Activated T-cell treated with anti-CD3 and anti-CD28 coated beads, Interleukin-2, amount 50 U/mL, for 4 hours (primary cell): ENCODE measurements around the gene OAT. TPM values are rescaled to one million over a fixed set of nuclear protein-coding genes. Genes with fewer than 3 reads are reported as not detected.

ENCODE experiments used
- ATAC-seq, 2 donors: fragments of 200-7000 bp; cut with Tn5 transposase; one replicate each; pipeline ENCODE4 v1.10.0; 2021
- DNase-seq: peaks from one replicate; pipeline ENCODE4 v3.0.0-alpha.2; 2020
- H3K27me3 Mint-ChIP-seq: one replicate; pipeline ENCODE4 v1.8.0; 2021; ENCODE audit warnings: low read depth, mixed read lengths
- H3K36me3 Mint-ChIP-seq: one replicate; pipeline ENCODE4 v1.8.0; 2022; ENCODE audit warnings: mixed read lengths; ENCODE audit not compliant: insufficient read depth
- H3K4me1 Mint-ChIP-seq: one replicate; pipeline ENCODE4 v1.8.0; 2021; ENCODE audit warnings: low read depth, mixed read lengths
- H3K4me3 Mint-ChIP-seq: one replicate; pipeline ENCODE4 v1.8.0; 2021; ENCODE audit warnings: mild to moderate bottlenecking, moderate library complexity, mixed read lengths
- H3K9me3 Mint-ChIP-seq: one replicate; pipeline ENCODE4 v1.8.0; 2021; ENCODE audit warnings: mixed read lengths
- total RNA-seq, 3 donors: library from RNA; stranded (reverse); gene quantifications; one replicate each; pipeline ENCODE4 v1.2.1, GENCODE V29; 2021

Gene OAT
- total RNA-seq, 3 donors from 2014 or later: 42.9 to 50.5 (median 46.8) TPM

GRCh38 chr10:124353896-124354295, 64.8 kb downstream of the OAT start:
- DNase-seq (no peak), ATAC-seq (no peak)
- peak overlapping the region; percentile 82 for H3K4me3 Mint-ChIP-seq
- no peaks in the 10 kb centered on the region for H3K36me3 Mint-ChIP-seq
- peaks cover 5% of the 10 kb centered on the region for H3K9me3 Mint-ChIP-seq
- peaks cover 15% of the 10 kb centered on the region for H3K27me3 Mint-ChIP-seq
- H3K4me1 Mint-ChIP-seq: peaks cover 4% of the 10 kb centered on the region

GRCh38 chr10:124353091-124353815, 65.5 kb downstream of the OAT start:
- Mint-ChIP-seq H3K27me3 (peaks cover 15% of the 10 kb centered on the region), H3K9me3 (no peaks in the 10 kb centered on the region), H3K4me1 (peaks cover 4% of the 10 kb centered on the region), H3K36me3 (no peaks in the 10 kb centered on the region), H3K4me3 (no peak overlapping the region)
- no peak for ATAC-seq
- DNase-seq: no peak

- no peak for ATAC-seq
These were observed 67.1 kb downstream of the OAT start for GRCh38 chr10:124351481-124352220.

GRCh38 chr10:124350806-124351205, 67.9 kb downstream of the OAT start:
- DNase-seq: no peak
- ATAC-seq: no peak
- no peak overlapping the region for H3K4me3 Mint-ChIP-seq
- H3K9me3 Mint-ChIP-seq: no peaks in the 10 kb centered on the region
- H3K4me1 Mint-ChIP-seq: peaks cover 4% of the 10 kb centered on the region
- peaks cover 11% of the 10 kb centered on the region for H3K27me3 Mint-ChIP-seq
- H3K36me3 Mint-ChIP-seq: no peaks in the 10 kb centered on the region

More at GRCh38 chr10:124351481-124352220, 67.1 kb downstream of the OAT start:
- Mint-ChIP-seq H3K4me1 (peaks cover 4% of the 10 kb centered on the region), H3K27me3 (peaks cover 11% of the 10 kb centered on the region), H3K9me3 (no peaks in the 10 kb centered on the region), H3K4me3 (no peak overlapping the region), H3K36me3 (no peaks in the 10 kb centered on the region)
- no peak for DNase-seq

GRCh38 chr10:124349996-124350280, 68.8 kb downstream of the OAT start:
- no peaks in the 10 kb centered on the region for H3K9me3 Mint-ChIP-seq
- no peak for ATAC-seq
- peaks cover 3% of the 10 kb centered on the region for H3K4me1 Mint-ChIP-seq
- H3K27me3 Mint-ChIP-seq: peaks cover 11% of the 10 kb centered on the region
- H3K4me3 Mint-ChIP-seq: no peak overlapping the region
- no peak for DNase-seq
- H3K36me3 Mint-ChIP-seq: no peaks in the 10 kb centered on the region

- DNase-seq: no peak
- Mint-ChIP-seq H3K9me3 (no peaks in the 10 kb centered on the region), H3K4me3 (no peak overlapping the region), H3K36me3 (no peaks in the 10 kb centered on the region), H3K27me3 (peaks cover 11% of the 10 kb centered on the region), H3K4me1 (no peaks in the 10 kb centered on the region)
- no peak for ATAC-seq
These were observed 69.3 kb downstream of the OAT start for GRCh38 chr10:124349231-124349995.

- peaks cover 10% of the 10 kb centered on the region for H3K27me3 Mint-ChIP-seq
- no peak for ATAC-seq
- no peak for DNase-seq
- no peaks in the 10 kb centered on the region for H3K36me3 Mint-ChIP-seq
- H3K4me1 Mint-ChIP-seq: no peaks in the 10 kb centered on the region
- H3K4me3 Mint-ChIP-seq: no peak overlapping the region
- H3K9me3 Mint-ChIP-seq: no peaks in the 10 kb centered on the region
These were observed 69.9 kb downstream of the OAT start for GRCh38 chr10:124348801-124349200.

- no peak for DNase-seq
- ATAC-seq: no peak
- H3K9me3 Mint-ChIP-seq: no peaks in the 10 kb centered on the region
- peaks cover 7% of the 10 kb centered on the region for H3K27me3 Mint-ChIP-seq
- H3K36me3 Mint-ChIP-seq: no peaks in the 10 kb centered on the region
- no peak overlapping the region for H3K4me3 Mint-ChIP-seq
- H3K4me1 Mint-ChIP-seq: no peaks in the 10 kb centered on the region
These were observed 70.8 kb downstream of the OAT start for GRCh38 chr10:124347956-124348355.

Other genes with a start within 250 kb of the OAT start
- not detected for gene NKX1-2, start 31.1 kb upstream of the OAT start, total RNA-seq
- gene LHPP, start 42.9 kb upstream of the OAT start, total RNA-seq: 1 to 10 TPM; 2.5 to 3.3 (median 3.2) TPM